ACC112 (cell line): ENCODE data around the gene PP2D1.
"Not testable (repeated sequence)": the region's sequence is repeated elsewhere in the genome, so short reads cannot be mapped to it uniquely, and the experiment has no call there.

Experiments
- H2AFZ ChIP-seq: fragments of 200-600 bp; sonication (generic); one replicate; pipeline ENCODE4 v1.6.0; 2017; ENCODE audit warnings: antibody characterized with exemption, low read length; ENCODE audit not compliant: unreplicated experiment
- H3K27ac ChIP-seq: fragments of 200-600 bp; sonication (generic); 2 replicates; pipeline ENCODE4 v1.5.1; 2014; ENCODE audit warnings: low read depth, mild to moderate bottlenecking, antibody characterized with exemption, low read length, moderate library complexity
- H3K27me3 ChIP-seq: fragments of 200-600 bp; sonication (generic); 2 replicates; pipeline ENCODE4 v1.6.1; 2014; ENCODE audit warnings: mild to moderate bottlenecking, antibody characterized with exemption, low read length, moderate library complexity, mixed read lengths; ENCODE audit not compliant: insufficient read depth
- H3K36me3 ChIP-seq: fragments of 200-600 bp; sonication (generic); 2 replicates; pipeline ENCODE4 v1.6.1; 2016; ENCODE audit warnings: mild to moderate bottlenecking, antibody characterized with exemption, low read length, moderate library complexity, mixed read lengths; ENCODE audit not compliant: insufficient read depth
- H3K4me1 ChIP-seq: fragments of 200-600 bp; sonication (generic); one replicate; pipeline ENCODE4 v1.6.1; 2016; ENCODE audit warnings: low read length, mixed read lengths; ENCODE audit not compliant: insufficient read depth, unreplicated experiment, control insufficient read depth
- H3K4me3 ChIP-seq: fragments of 200-600 bp; sonication (generic); 2 replicates; pipeline ENCODE4 v1.5.1; 2014; ENCODE audit warnings: mild to moderate bottlenecking, low read depth, low read length
- H3K79me2 ChIP-seq: fragments of 200-600 bp; sonication (generic); one replicate; pipeline ENCODE4 v1.6.0; 2016; ENCODE audit warnings: low read length; ENCODE audit not compliant: control insufficient read depth, unreplicated experiment, insufficient read depth

The PP2D1 gene

GRCh38 chr3:20039765-20040547 is 27.9 kb upstream of the PP2D1 start, which contains the start of gene KAT2B:
KAT2B (plus strand) TSS chr3:20040446; CDS start chr3:20040478, 32 bp downstream.
- Histone ChIP-seq H3K36me3 (no peaks in the 10 kb centered on the region), H3K27me3 (no peaks in the 10 kb centered on the region), H3K4me3 (peak within 1 kb of the TSS; percentile 89), H3K4me1 (peaks cover 20% of the 10 kb centered on the region), H3K79me2 (no peaks in the 10 kb centered on the region), H2AFZ (peak within 1 kb of the TSS; percentile 92), H3K27ac (no peak within 1 kb of the TSS)

GRCh38 chr3:20039466-20039764 is 27.4 kb upstream of the PP2D1 start:
- Histone ChIP-seq H2AFZ (peak overlapping the region; percentile 92), H3K27ac (no peak overlapping the region), H3K79me2 (no peaks in the 10 kb centered on the region), H3K36me3 (no peaks in the 10 kb centered on the region), H3K27me3 (no peaks in the 10 kb centered on the region), H3K4me3 (peak overlapping the region; percentile 89), H3K4me1 (peaks cover 20% of the 10 kb centered on the region)

GRCh38 chr3:20038699-20039465 is 26.8 kb upstream of the PP2D1 start:
- Histone ChIP-seq H3K4me1 (peaks cover 20% of the 10 kb centered on the region), H3K79me2 (no peaks in the 10 kb centered on the region), H2AFZ (peak overlapping the region; percentile 92), H3K36me3 (no peaks in the 10 kb centered on the region), H3K27me3 (no peaks in the 10 kb centered on the region), H3K27ac (no peak overlapping the region), H3K4me3 (peak overlapping the region; percentile 89)

GRCh38 chr3:20037255-20037996 is 25.4 kb upstream of the PP2D1 start:
- H3K36me3 ChIP-seq = no peaks in the 10 kb centered on the region
- H3K4me1 ChIP-seq = peaks cover 14% of the 10 kb centered on the region
- H3K27ac ChIP-seq = no peak overlapping the region
- no peak overlapping the region for H3K4me3 ChIP-seq
- no peaks in the 10 kb centered on the region for H3K79me2 ChIP-seq
- H2AFZ ChIP-seq = no peak overlapping the region
- H3K27me3 ChIP-seq = no peaks in the 10 kb centered on the region

DNA sequence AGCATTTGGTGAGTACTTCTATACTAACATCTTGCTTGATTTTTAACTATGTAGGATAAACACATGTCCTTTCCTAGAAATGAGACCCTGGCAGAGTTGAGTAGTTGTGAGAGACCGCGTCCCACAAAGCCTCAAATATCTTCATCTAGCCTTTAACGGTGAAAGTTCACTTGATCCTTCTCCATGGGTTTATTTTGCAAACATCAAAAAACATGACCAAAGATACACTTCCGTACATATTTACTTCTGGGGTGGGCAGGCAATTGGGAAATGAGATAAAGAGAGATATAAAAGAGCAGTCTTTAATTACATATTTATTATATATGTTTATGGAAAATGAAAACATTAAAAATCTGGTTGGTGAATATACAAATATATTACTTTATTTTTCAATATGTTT is 23.0 kb upstream of the PP2D1 start:
- Histone ChIP-seq H3K79me2 (no peaks in the 10 kb centered on the region), H3K27ac (no peak overlapping the region), H3K36me3 (no peaks in the 10 kb centered on the region), H3K4me3 (no peak overlapping the region), H3K27me3 (no peaks in the 10 kb centered on the region), H2AFZ (no peak overlapping the region), H3K4me1 (peaks cover 7% of the 10 kb centered on the region)

DNA sequence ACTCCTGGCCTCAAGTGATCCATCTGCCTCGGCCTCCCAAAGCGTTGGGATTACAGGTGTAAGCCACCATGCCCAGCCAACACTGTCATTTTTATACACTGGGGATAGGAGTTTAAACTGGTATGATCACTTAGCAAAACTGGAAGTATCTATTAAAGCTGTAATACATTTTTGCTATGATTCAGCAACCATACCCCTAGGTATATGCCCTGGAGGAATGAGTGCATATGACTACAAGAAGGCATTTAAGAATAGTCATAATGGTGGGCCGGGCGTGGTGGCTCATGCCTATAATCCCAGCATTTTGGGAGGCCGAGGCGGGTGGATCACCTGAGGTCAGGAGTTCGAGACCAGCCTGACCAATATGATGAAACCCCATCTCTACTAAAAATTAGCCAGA is 19.9 kb upstream of the PP2D1 start:
- H3K4me3 ChIP-seq, H3K79me2 ChIP-seq, H3K27ac ChIP-seq, H3K27me3 ChIP-seq, H3K4me1 ChIP-seq, H2AFZ ChIP-seq, H3K36me3 ChIP-seq: not testable (repeated sequence)

- Histone ChIP-seq H3K27ac (no peak overlapping the region), H2AFZ (no peak overlapping the region)
Measured at GRCh38 chr3:20028905-20029331, 16.9 kb upstream of the PP2D1 start.

DNA sequence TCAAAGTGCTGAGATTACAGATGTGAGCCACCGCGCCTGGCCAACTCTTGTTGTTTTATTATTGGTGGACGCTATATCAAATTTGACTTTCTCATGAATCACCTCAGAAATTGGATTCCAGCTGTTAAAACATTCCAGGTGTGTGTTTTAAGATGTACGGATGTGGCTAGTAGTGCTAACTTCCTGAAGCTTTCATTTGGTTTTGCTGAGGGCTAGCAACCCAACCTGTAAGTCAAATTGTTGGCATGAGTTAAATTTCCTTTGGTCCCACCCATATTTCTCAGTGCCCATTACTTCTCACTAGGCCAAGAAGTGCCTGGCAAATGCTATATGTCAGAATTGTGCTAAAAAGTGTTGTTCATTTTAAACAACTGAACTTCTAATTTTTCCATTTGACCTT is 15.1 kb upstream of the PP2D1 start:
- Histone ChIP-seq H3K4me3 (no peak overlapping the region), H3K27ac (no peak overlapping the region), H2AFZ (no peak overlapping the region), H3K36me3 (no peaks in the 10 kb centered on the region), H3K27me3 (no peaks in the 10 kb centered on the region), H3K79me2 (no peaks in the 10 kb centered on the region), H3K4me1 (no peaks in the 10 kb centered on the region)

More at GRCh38 chr3:20028905-20029331, 16.9 kb upstream of the PP2D1 start:
- Histone ChIP-seq H3K4me3 (no peak overlapping the region), H3K4me1 (no peaks in the 10 kb centered on the region), H3K36me3 (no peaks in the 10 kb centered on the region), H3K79me2 (no peaks in the 10 kb centered on the region), H3K27me3 (no peaks in the 10 kb centered on the region)

- Histone ChIP-seq H3K27me3 (no peaks in the 10 kb centered on the region), H3K4me3 (no peak overlapping the region), H2AFZ (no peak overlapping the region), H3K4me1 (no peaks in the 10 kb centered on the region), H3K79me2 (no peaks in the 10 kb centered on the region), H3K27ac (no peak overlapping the region), H3K36me3 (no peaks in the 10 kb centered on the region)
Measured at GRCh38 chr3:20023623-20024405, 11.8 kb upstream of the PP2D1 start.

- Histone ChIP-seq H3K27ac (no peak overlapping the region), H3K36me3 (no peaks in the 10 kb centered on the region), H3K27me3 (no peaks in the 10 kb centered on the region), H3K79me2 (no peaks in the 10 kb centered on the region), H2AFZ (no peak overlapping the region), H3K4me1 (no peaks in the 10 kb centered on the region), H3K4me3 (no peak overlapping the region)
Measured at GRCh38 chr3:20022954-20023622, 11.0 kb upstream of the PP2D1 start.
